Endothelial cell of umbilical vein (primary cell): ENCODE measurements around the gene ATAD2B. TPM values are rescaled to one million over a fixed set of nuclear protein-coding genes. Genes with fewer than 3 reads are reported as not detected.

Experiments used
- BruUV-seq: library from RNA; stranded (reverse); fragments of 400-500 nt; replicated peaks from 2 replicates; lab custom pipeline; 2021; lab: Mats Ljungman, UMichigan
- CTCF ChIA-PET: fragments of 300-600, 350-600 bp; sonication (Branson Sonifier 250); formaldehyde crosslinking; loops from one replicate; lab custom pipeline; 2021; ENCODE audit warnings: antibody characterized with exemption, inconsistent platforms; lab: Charles Lee
- POLR2A ChIA-PET: fragments of 300-600, 350-600 bp; sonication (Branson Sonifier 250); formaldehyde crosslinking; loops from one replicate; lab custom pipeline; 2021; ENCODE audit warnings: antibody characterized with exemption, inconsistent platforms; lab: Charles Lee
- DNase-seq: peaks from one replicate; pipeline ENCODE4 v3.0.0-alpha.2; 2011; ENCODE audit warnings: low read depth, low spot score
- FAIRE-seq: peaks from 2 replicates; lab custom pipeline; 2011; peaks lifted over from hg19 to GRCh38; lab: Jason Lieb, UNC
- H2AFZ ChIP-seq: 2 replicates; pipeline ENCODE4 v1.6.0; 2012; ENCODE audit warnings: low read depth, low read length, control low read depth, inconsistent platforms
- H3K27ac ChIP-seq: 2 replicates; pipeline ENCODE4 v1.5.1; 2011; ENCODE audit warnings: low read depth, mild to moderate bottlenecking, control low read depth, low read length, moderate library complexity; ENCODE audit not compliant: insufficient read depth
- H3K27me3 ChIP-seq, 2 experiments: 2 replicates each; pipeline versions ENCODE4 v1.6.0 to v1.6.1; 2011; ENCODE audit warnings: low read length in 2 of 2, mixed read lengths in 1 of 2; ENCODE audit not compliant: control insufficient read depth in 2 of 2, insufficient read depth in 2 of 2
- H3K36me3 ChIP-seq, 2 experiments: 2 replicates in 1 of 2; 3 replicates in 1 of 2; pipeline ENCODE4 v1.5.1; 2011; ENCODE audit warnings: low read length in 2 of 2, mild to moderate bottlenecking in 1 of 2, moderate library complexity in 1 of 2; ENCODE audit not compliant: control insufficient read depth in 2 of 2, insufficient read depth in 2 of 2; ENCODE audit errors: extremely low read depth in 1 of 2
- H3K4me1 ChIP-seq: 3 replicates; pipeline ENCODE4 v1.5.1; 2011; ENCODE audit warnings: mild to moderate bottlenecking, low read length; ENCODE audit not compliant: control insufficient read depth, insufficient read depth; ENCODE audit errors: extremely low read depth
- H3K4me2 ChIP-seq: 2 replicates; pipeline ENCODE4 v1.6.1; 2011; ENCODE audit warnings: low read length, control low read depth, mixed read lengths; ENCODE audit not compliant: insufficient read depth
- H3K4me3 ChIP-seq, 3 experiments: fragments of 200-600 bp in 1 of 3; sonication (generic), shearing (Covaris generic) in 1 of 3; replicated peaks in 1 of 3; 2 replicates each; pipeline ENCODE4 v1.5.1; 2011 to 2016; ENCODE audit warnings: control low read depth in 3 of 3, low read length in 3 of 3, mild to moderate bottlenecking in 2 of 3, inconsistent platforms in 1 of 3, low read depth in 1 of 3, moderate library complexity in 1 of 3; ENCODE audit not compliant: insufficient read depth in 1 of 3
- H3K79me2 ChIP-seq: 2 replicates; pipeline ENCODE4 v1.6.0; 2012; ENCODE audit warnings: low read length, inconsistent platforms; ENCODE audit not compliant: control insufficient read depth, insufficient read depth
- H3K9ac ChIP-seq: replicated peaks from 2 replicates; pipeline ENCODE3; 2011; ENCODE audit warnings: low read length, control low read depth; ENCODE audit not compliant: insufficient read depth; ENCODE audit errors: extremely low read depth
- H3K9me1 ChIP-seq: replicated peaks from 3 replicates; pipeline ENCODE4 v1.6.0; 2011; ENCODE audit warnings: mild to moderate bottlenecking, low read length; ENCODE audit not compliant: control insufficient read depth, insufficient read depth; ENCODE audit errors: extremely low read depth
- H3K9me3 ChIP-seq: replicated peaks from 2 replicates; pipeline ENCODE4 v1.5.1; 2012; ENCODE audit warnings: low read length, inconsistent platforms; ENCODE audit not compliant: control insufficient read depth, insufficient read depth
- H4K20me1 ChIP-seq: replicated peaks from 2 replicates; pipeline ENCODE3; 2011; ENCODE audit warnings: mild to moderate bottlenecking, low read length; ENCODE audit not compliant: control insufficient read depth, insufficient read depth; ENCODE audit errors: extremely low read depth
- EZH2 ChIP-seq: IDR thresholded peaks from 2 replicates; pipeline ENCODE4 v1.6.1; 2012; ENCODE audit warnings: borderline replicate concordance, low read depth, mild to moderate bottlenecking, moderate library complexity, low read length, inconsistent platforms; ENCODE audit not compliant: severe bottlenecking
- FOS ChIP-seq: IDR thresholded peaks from 2 replicates; pipeline ENCODE4 v1.6.1; 2011; ENCODE audit warnings: mild to moderate bottlenecking, low read length, moderate library complexity, borderline replicate concordance; ENCODE audit not compliant: insufficient read depth
- GATA2 ChIP-seq: IDR thresholded peaks from 2 replicates; pipeline ENCODE4 v1.7.0; 2011; ENCODE audit warnings: low read depth, mild to moderate bottlenecking, moderate library complexity, mixed read lengths, low read length; ENCODE audit not compliant: insufficient read length, insufficient read depth
- JUN ChIP-seq: IDR thresholded peaks from 2 replicates; pipeline ENCODE4 v1.6.1; 2011; ENCODE audit warnings: borderline replicate concordance, low read depth; ENCODE audit not compliant: insufficient read length, insufficient read depth
- MAX ChIP-seq: IDR thresholded peaks from 2 replicates; pipeline ENCODE4 v1.6.1; 2011; ENCODE audit not compliant: insufficient read depth, insufficient read length
- MYC ChIP-seq: IDR thresholded peaks from one replicate; pipeline ENCODE4 v1.6.1; 2011; ENCODE audit warnings: mild to moderate bottlenecking, low read depth, low read length
- POLR2A ChIP-seq: IDR thresholded peaks from 2 replicates; pipeline ENCODE4 v1.6.1; 2012; ENCODE audit warnings: low read depth, mild to moderate bottlenecking, control low read depth, low read length
- POLR2AphosphoS5 ChIP-seq: IDR thresholded peaks from 2 replicates; pipeline ENCODE4 v1.6.1; 2012; ENCODE audit warnings: low read depth, mild to moderate bottlenecking, control low read depth, low read length, moderate library complexity; ENCODE audit not compliant: insufficient read depth
- dilution Hi-C: fragments of 300-500 bp; cut with MboI; formaldehyde crosslinking; loops from one replicate; pipeline ENCODE4 v1.15.0; 2019; ENCODE audit warnings: low sequenced_read_pairs; ENCODE audit not compliant: extremely low pct_ligation_motif_present
- intact Hi-C: fragments of 100-400 bp; cut with micrococcal nuclease; formaldehyde crosslinking; loops from one replicate; pipeline ENCODE4 v1.10.0; 2022
- polyA plus RNA-seq, 4 experiments: library from polyadenylated mRNA; depleted of rRNA in 3 of 4; stranded (reverse) in 3 of 4; unstranded in 1 of 4; fragments of >200 nt; gene quantifications; 2 replicates each; pipeline versions ENCODE4 v1.2.1 to v1.2.3, GENCODE V29; 2011 to 2012; ENCODE audit warnings: missing spikeins in 1 of 4
- total RNA-seq: library from RNA; stranded (reverse); gene quantifications from 2 replicates; pipeline ENCODE4 v1.2.3, GENCODE V29; 2021

ATAD2B gene
- total and polyA plus RNA-seq, 2 donors (not counting 3 experiments of a cell fraction or from before 2014, with no cell fraction given), result 2.5 to 19.1 TPM

GRCh38 chr2:23703037-23703582 lies 223.8 kb downstream of the ATAD2B start:
- BruUV-seq, result no TSS peak
- H3K79me2 ChIP-seq, result no peaks in the 10 kb centered on the region
- dilution Hi-C loops (no loop called here), intact Hi-C loops (no loop called here)
- no peak for TF ChIP-seq GATA2
- no peak for TF ChIP-seq MYC
- TF ChIP-seq MAX, result no peak
- no peak for TF ChIP-seq JUN
- no peak for TF ChIP-seq FOS
- no peak for TF ChIP-seq POLR2A
- TF ChIP-seq EZH2, result no peak
- no peaks in the 10 kb centered on the region for H4K20me1 ChIP-seq
- H3K27me3 ChIP-seq, result no peaks in the 10 kb centered on the region
- no peak overlapping the region for H3K4me2 ChIP-seq
- no peak overlapping the region for H2AFZ ChIP-seq
- no peak overlapping the region for H3K27ac ChIP-seq
- no peaks in the 10 kb centered on the region for H3K9me1 ChIP-seq
- POLR2A ChIA-PET, result no interaction called here
- no peak for DNase-seq
- CTCF ChIA-PET, result no interaction called here
- H3K4me1 ChIP-seq, result no peaks in the 10 kb centered on the region
- no peak for FAIRE-seq
- H3K9ac ChIP-seq, result no peak overlapping the region
- no peak overlapping the region for H3K4me3 ChIP-seq
- peaks cover 0 to 6% of the 10 kb centered on the region in 2 experiments for H3K36me3 ChIP-seq
- H3K9me3 ChIP-seq, result no peaks in the 10 kb centered on the region

GRCh38 chr2:23700627-23701026 lies 226.3 kb downstream of the ATAD2B start:
- Histone ChIP-seq H3K9ac (no peak overlapping the region), H3K4me1 (no peaks in the 10 kb centered on the region), H3K9me1 (no peaks in the 10 kb centered on the region), H3K79me2 (no peaks in the 10 kb centered on the region), H2AFZ (no peak overlapping the region), H3K27ac (no peak overlapping the region), H3K9me3 (no peaks in the 10 kb centered on the region), H3K4me2 (no peak overlapping the region), H3K4me3 (no peak overlapping the region), H4K20me1 (no peaks in the 10 kb centered on the region), H3K27me3 (no peaks in the 10 kb centered on the region), H3K36me3 (peaks cover 0 to 3% of the 10 kb centered on the region in 2 experiments)
- no peak for DNase-seq
- dilution Hi-C loops, result no loop called here
- BruUV-seq, result no TSS peak
- no peak for TF ChIP-seq POLR2AphosphoS5
- no peak for TF ChIP-seq EZH2
- no peak for TF ChIP-seq POLR2A
- TF ChIP-seq MYC, result no peak
- no peak for TF ChIP-seq MAX
- intact Hi-C loops, result no loop called here
- no peak for FAIRE-seq
- ChIA-PET POLR2A (no interaction called here), CTCF (no interaction called here)
